HG03439 (cell line): ENCODE results near the gene DAPK2.
"Not testable (repeated sequence)": the region's sequence is repeated elsewhere in the genome, so short reads cannot be mapped to it uniquely, and the experiment has no call there.

Experiments
- ATAC-seq: cut with Tn5 transposase; IDR thresholded peaks from one replicate; pipeline ENCODE4 v1.9.1; 2021; ENCODE audit warnings: mild to moderate bottlenecking, moderate library complexity; ENCODE audit not compliant: unreplicated experiment

DAPK2 gene

GRCh38 chr15:63977119-63977518 lies 69.2 kb downstream of the DAPK2 start:
- ATAC-seq = no peak

- ATAC-seq = no peak
Measured at GRCh38 chr15:63974021-63974420, 72.3 kb downstream of the DAPK2 start.

- no peak for ATAC-seq
Measured at GRCh38 chr15:63973212-63974009, 72.9 kb downstream of the DAPK2 start.

- no peak for ATAC-seq
Measured at GRCh38 chr15:63972801-63973200, 73.5 kb downstream of the DAPK2 start.

GRCh38 chr15:63971904-63972303 lies 74.4 kb downstream of the DAPK2 start:
- no peak for ATAC-seq

GRCh38 chr15:63971427-63971805 lies 74.9 kb downstream of the DAPK2 start:
- ATAC-seq = peak; percentile 16

- peak; percentile 80 for ATAC-seq
Measured at GRCh38 chr15:63970621-63971426, 75.5 kb downstream of the DAPK2 start.

- ATAC-seq = no peak
Measured at GRCh38 chr15:63969652-63970421, 76.4 kb downstream of the DAPK2 start.

- ATAC-seq = no peak
Measured at GRCh38 chr15:63968700-63969099, 77.6 kb downstream of the DAPK2 start.

- no peak for ATAC-seq
Measured at GRCh38 chr15:63968122-63968524, 78.2 kb downstream of the DAPK2 start.

GRCh38 chr15:63967616-63968015 lies 78.7 kb downstream of the DAPK2 start:
- no peak for ATAC-seq

- ATAC-seq = not testable (repeated sequence)
Measured at GRCh38 chr15:63962947-63963721, 83.2 kb downstream of the DAPK2 start.

GRCh38 chr15:63953524-63953923 lies 92.8 kb downstream of the DAPK2 start:
- ATAC-seq = no peak

- no peak for ATAC-seq
Measured at GRCh38 chr15:63950911-63951481, 95.3 kb downstream of the DAPK2 start.

- ATAC-seq = no peak
Measured at GRCh38 chr15:63948971-63949370, 97.3 kb downstream of the DAPK2 start.

GRCh38 chr15:63948436-63948835 lies 97.8 kb downstream of the DAPK2 start:
- ATAC-seq = no peak

GRCh38 chr15:63947228-63947627 lies 99.1 kb downstream of the DAPK2 start:
- ATAC-seq = no peak

- ATAC-seq = no peak
Measured at GRCh38 chr15:63946524-63947065, 99.7 kb downstream of the DAPK2 start.

GRCh38 chr15:63945838-63946298 lies 100.4 kb downstream of the DAPK2 start:
- ATAC-seq = no peak
